IPS DF 6.9 (cell line): ENCODE results near the gene SPDYE3.
"Not testable (repeated sequence)": the region's sequence is repeated elsewhere in the genome, so short reads cannot be mapped to it uniquely, and the experiment has no call there.

ENCODE experiments used
- DNase-seq: peaks from one replicate; pipeline ENCODE4 v3.0.0-alpha.2; 2013; ENCODE audit warnings: low read depth, low spot score
- H3K27ac ChIP-seq: one replicate; pipeline ENCODE4 v1.5.1; 2013; ENCODE audit warnings: low read length, control low read depth
- H3K27me3 ChIP-seq: 2 replicates; pipeline ENCODE4 v1.6.1; 2013; ENCODE audit warnings: mild to moderate bottlenecking, low read length; ENCODE audit not compliant: control insufficient read depth, insufficient read depth
- H3K36me3 ChIP-seq: 2 replicates; pipeline ENCODE4 v1.6.1; 2013; ENCODE audit warnings: low read length; ENCODE audit not compliant: control insufficient read depth, insufficient read depth
- H3K4me1 ChIP-seq: 2 replicates; pipeline ENCODE4 v1.6.1; 2013; ENCODE audit warnings: low read length; ENCODE audit not compliant: control insufficient read depth, insufficient read depth
- H3K4me3 ChIP-seq: 2 replicates; pipeline ENCODE4 v1.5.1; 2013; ENCODE audit warnings: mild to moderate bottlenecking, low read length
- H3K9me3 ChIP-seq: 2 replicates; pipeline ENCODE4 v1.6.1; 2013; ENCODE audit warnings: low read length, inconsistent platforms; ENCODE audit not compliant: control insufficient read depth, insufficient read depth
- WGBS: extraction: QIAGEN DNeasy Blood & Tissue Kit; methylation state at CpG from one replicate; pipeline ENCODE4 v1.1.7; 2013; ENCODE audit warnings: mixed read lengths, missing lambda C conversion rate; ENCODE audit not compliant: insufficient read length, insufficient coverage; 5-methylcytosine and 5-hydroxymethylcytosine counted together

The SPDYE3 gene

GRCh38 chr7:100335566-100336466 is 28.3 kb downstream of the SPDYE3 start:
- WGBS: no CpG with 5 or more reads among the region's 85 CpGs
- H3K36me3 ChIP-seq, H3K9me3 ChIP-seq, H3K27ac ChIP-seq, H3K27me3 ChIP-seq, H3K4me1 ChIP-seq: not testable (repeated sequence)
- H3K4me3 ChIP-seq: peak overlapping the region; percentile 66; the same call in 1 of the 2 replicates
- DNase-seq: peak; percentile 63

- not testable (repeated sequence) for H3K9me3 ChIP-seq, DNase-seq, H3K36me3 ChIP-seq, H3K27me3 ChIP-seq, H3K4me3 ChIP-seq, H3K27ac ChIP-seq, H3K4me1 ChIP-seq
- WGBS: 100% methylated on average over 1 of the region's 15 CpGs
These were observed 30.7 kb downstream of the SPDYE3 start for GRCh38 chr7:100338083-100338696.

- not testable (repeated sequence) for H3K9me3 ChIP-seq, H3K36me3 ChIP-seq, H3K27ac ChIP-seq, H3K4me3 ChIP-seq, DNase-seq, H3K4me1 ChIP-seq, H3K27me3 ChIP-seq
- no CpG with 5 or more reads among the region's 6 CpGs for WGBS
These were observed 33.8 kb downstream of the SPDYE3 start for GRCh38 chr7:100341286-100341685.

- Histone ChIP-seq H3K27ac (no peak overlapping the region), H3K36me3 (peaks cover 12% of the 10 kb centered on the region; the same call in 1 of the 2 replicates), H3K4me3 (no peak overlapping the region), H3K4me1 (no peaks in the 10 kb centered on the region), H3K27me3 (no peaks in the 10 kb centered on the region), H3K9me3 (no peaks in the 10 kb centered on the region)
- WGBS: no CpG with 5 or more reads among the region's 6 CpGs
- no peak for DNase-seq
These were observed 35.3 kb downstream of the SPDYE3 start for GRCh38 chr7:100342765-100343164.

- not testable (repeated sequence) for DNase-seq, H3K9me3 ChIP-seq, H3K4me1 ChIP-seq, H3K27me3 ChIP-seq, H3K4me3 ChIP-seq, H3K27ac ChIP-seq
- no CpG with 5 or more reads among the region's 4 CpGs for WGBS
- H3K36me3 ChIP-seq: peaks cover 16% of the 10 kb centered on the region; the same call in 1 of the 2 replicates
These were observed 36.6 kb downstream of the SPDYE3 start for GRCh38 chr7:100344124-100344559.

- not testable (repeated sequence) for H3K27ac ChIP-seq, H3K9me3 ChIP-seq, DNase-seq, H3K27me3 ChIP-seq, H3K4me3 ChIP-seq, H3K4me1 ChIP-seq
- no CpG with 5 or more reads among the region's 13 CpGs for WGBS
- H3K36me3 ChIP-seq: peaks cover 17% of the 10 kb centered on the region; the same call in 1 of the 2 replicates
These were observed 37.2 kb downstream of the SPDYE3 start for GRCh38 chr7:100344560-100345287.

- not testable (repeated sequence) for DNase-seq, H3K27me3 ChIP-seq, H3K27ac ChIP-seq, H3K4me3 ChIP-seq, H3K9me3 ChIP-seq, H3K4me1 ChIP-seq
- no CpG with 5 or more reads among the region's 5 CpGs for WGBS
- peaks cover 21% of the 10 kb centered on the region; the same call in 1 of the 2 replicates for H3K36me3 ChIP-seq
These were observed 37.8 kb downstream of the SPDYE3 start for GRCh38 chr7:100345288-100345672.

- DNase-seq: no peak
- Histone ChIP-seq H3K9me3 (no peaks in the 10 kb centered on the region), H3K4me1 (no peaks in the 10 kb centered on the region), H3K27ac (no peak overlapping the region), H3K27me3 (no peaks in the 10 kb centered on the region), H3K4me3 (no peak overlapping the region), H3K36me3 (peaks cover 31% of the 10 kb centered on the region)
These were observed 39.4 kb downstream of the SPDYE3 start for GRCh38 chr7:100346921-100347320.

- H3K36me3 ChIP-seq: peaks cover 40% of the 10 kb centered on the region
- H3K4me1 ChIP-seq: no peaks in the 10 kb centered on the region
- no peaks in the 10 kb centered on the region for H3K27me3 ChIP-seq
- no peak overlapping the region for H3K4me3 ChIP-seq
- H3K27ac ChIP-seq: no peak overlapping the region
- H3K9me3 ChIP-seq: no peaks in the 10 kb centered on the region
- no peak for DNase-seq
These were observed 41.3 kb downstream of the SPDYE3 start for GRCh38 chr7:100348805-100349204.

- Histone ChIP-seq H3K4me1 (no peaks in the 10 kb centered on the region), H3K4me3 (no peak overlapping the region), H3K36me3 (peaks cover 46% of the 10 kb centered on the region), H3K27ac (no peak overlapping the region), H3K27me3 (no peaks in the 10 kb centered on the region), H3K9me3 (no peaks in the 10 kb centered on the region)
- DNase-seq: no peak
- no CpG with 5 or more reads among the region's 6 CpGs for WGBS
These were observed 42.3 kb downstream of the SPDYE3 start for GRCh38 chr7:100349757-100350156.
